Suppressor macrophage treated with lipopolysaccharide for 4 hours (primary cell): ENCODE data around the gene C6orf141.
"Not testable (repeated sequence)": the region's sequence is repeated elsewhere in the genome, so short reads cannot be mapped to it uniquely, and the experiment has no call there.

Experiments used
- DNase-seq: peaks from one replicate; pipeline ENCODE4 v3.0.0-alpha.2; 2020

Gene C6orf141

GRCh38 chr6:49582529-49582928 lies 32.1 kb downstream of the C6orf141 start:
- DNase-seq: no peak

- not testable (repeated sequence) for DNase-seq
Measured at GRCh38 chr6:49587262-49587661, 36.8 kb downstream of the C6orf141 start.
